Breast epithelium (tissue), 4 donors: ENCODE results near the gene SNRNP25. TPM values are rescaled to one million over a fixed set of nuclear protein-coding genes. Genes with fewer than 3 reads are reported as not detected.

Experiments
- DNase-seq, 2 donors: peaks; one replicate each; pipeline ENCODE4 v3.0.0-alpha.2; 2019; ENCODE audit warnings: low spot score in 2 of 2
- H3K27ac ChIP-seq, 2 donors: fragments of 200-600 bp; sonication (generic) in 1 of 2; one replicate each; pipeline ENCODE4 v1.5.1; 2016 to 2019; ENCODE audit warnings: mild to moderate bottlenecking in 1 of 2
- H3K27me3 ChIP-seq, 2 donors: fragments of 200-600 bp; sonication (generic) in 1 of 2; one replicate each; pipeline versions ENCODE4 v1.5.1 to v1.6.0; 2017 to 2019; ENCODE audit warnings: control low read depth in 1 of 2, mild to moderate bottlenecking in 1 of 2
- H3K36me3 ChIP-seq: fragments of 200-600 bp; one replicate; pipeline ENCODE4 v1.5.1; 2019
- H3K4me1 ChIP-seq, 2 donors: fragments of 200-600 bp; sonication (generic); one replicate each; pipeline ENCODE4 v1.5.1; 2016 to 2019; ENCODE audit warnings: control low read depth in 1 of 2
- H3K4me3 ChIP-seq, 3 donors: fragments of 200-600 bp; sonication (generic); 1 replicate in 2 of 3; 2 replicates in 1 of 3; pipeline ENCODE4 v1.5.1; 2016 to 2019; ENCODE audit warnings: mild to moderate bottlenecking in 3 of 3, moderate library complexity in 2 of 3
- H3K9me3 ChIP-seq, 2 donors: fragments of 200-600 bp; sonication (generic) in 1 of 2; one replicate each; pipeline ENCODE4 v1.5.1; 2016 to 2019; ENCODE audit warnings: control low read depth in 1 of 2
- CTCF ChIP-seq, 3 donors: fragments of 450-650 bp; IDR thresholded peaks; one replicate each; pipeline ENCODE4 v1.5.1; 2016 to 2017; ENCODE audit warnings: antibody characterized with exemption in 3 of 3, mild to moderate bottlenecking in 3 of 3, moderate library complexity in 3 of 3
- POLR2A ChIP-seq: fragments of 450-650 bp; IDR thresholded peaks from one replicate; pipeline ENCODE4 v1.6.1; 2016; ENCODE audit warnings: antibody characterized with exemption, mild to moderate bottlenecking, moderate library complexity
- POLR2AphosphoS5 ChIP-seq, 3 donors: sonication (generic); formaldehyde crosslinking; IDR thresholded peaks; one replicate each; pipeline ENCODE4 v1.6.1; 2017; ENCODE audit warnings: antibody characterized with exemption in 3 of 3
- intact Hi-C: fragments of 100-400 bp; cut with DNase I; formaldehyde crosslinking; loops from one replicate; pipeline ENCODE4 v1.15.1; 2023; ENCODE audit warnings: low total_unique reads
- total RNA-seq, 3 donors: library from RNA; depleted of rRNA; stranded (reverse); fragments of >200 nt; gene quantifications; one replicate each; pipeline ENCODE4 v1.1.0, GENCODE V29; 2016

The SNRNP25 gene
- total RNA-seq, 3 donors from 2014 or later, result 17.4 to 23.9 (median 17.9) TPM

GRCh38 chr16:47234-47633 lies 6.4 kb upstream of the SNRNP25 start:
- intact Hi-C loops, result no loop called here
- TF ChIP-seq POLR2A, result no peak
- no peak for TF ChIP-seq CTCF (IDR thresholded peaks at IDR 0.05)
- TF ChIP-seq POLR2AphosphoS5 (IDR thresholded peaks at IDR 0.05), result no peak
- Histone ChIP-seq H3K27ac (no peak overlapping the region), H3K4me1 (no peaks in the 10 kb centered on the region), H3K9me3 (no peaks in the 10 kb centered on the region), H3K36me3 (no peaks in the 10 kb centered on the region), H3K4me3 (no peak overlapping the region), H3K27me3 (no peaks in the 10 kb centered on the region)
- DNase-seq, result peak in 1 of 2 donors; percentile 15

DNA sequence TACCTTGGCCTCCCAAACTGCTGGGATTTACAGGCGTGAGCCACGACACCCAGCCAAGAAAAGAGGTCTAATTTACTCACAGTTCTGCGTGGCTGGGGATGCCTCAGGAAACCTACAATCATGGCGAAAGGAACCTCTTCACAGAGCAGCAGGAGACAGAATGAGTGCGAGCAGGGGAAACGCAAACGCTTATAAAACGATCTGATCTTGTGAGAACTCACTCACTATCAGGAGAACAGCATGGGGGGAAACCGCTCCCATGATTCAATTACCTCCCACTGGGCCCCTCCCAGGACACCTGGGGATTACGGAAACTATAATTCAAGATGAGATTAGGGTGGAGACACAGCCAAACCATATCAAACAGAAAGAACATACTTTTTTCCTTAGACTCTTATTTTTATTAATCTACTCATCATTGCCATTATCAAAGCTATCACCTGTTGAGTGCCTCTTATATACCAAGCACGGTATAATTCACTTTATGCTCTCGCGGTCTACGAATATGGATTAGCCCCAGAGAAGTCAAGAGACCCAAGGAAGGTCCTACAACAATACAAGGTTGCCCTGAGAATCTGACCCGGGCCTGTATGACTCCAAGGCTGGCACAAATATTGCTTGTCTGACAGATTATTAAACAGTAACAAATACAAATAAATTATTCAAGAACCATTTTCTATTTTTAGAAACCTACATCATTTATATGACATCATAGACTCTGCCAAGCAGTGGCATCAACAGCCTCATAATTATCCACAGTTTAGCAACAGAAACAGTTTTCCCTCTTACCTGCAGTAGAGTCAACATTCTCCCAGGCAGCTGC lies 2.6 kb upstream of the SNRNP25 start:
- Histone ChIP-seq H3K4me1 (no peaks in the 10 kb centered on the region), H3K4me3 (no peak overlapping the region), H3K27ac (no peak overlapping the region), H3K9me3 (no peaks in the 10 kb centered on the region), H3K36me3 (no peaks in the 10 kb centered on the region), H3K27me3 (no peaks in the 10 kb centered on the region)
- TF ChIP-seq POLR2A (no peak), POLR2AphosphoS5 (IDR thresholded peaks at IDR 0.05) (no peak), CTCF (IDR thresholded peaks at IDR 0.05) (no peak)
- intact Hi-C loops, result no loop called here
- DNase-seq, result no peak

GRCh38 chr16:54237-54581 lies 581 bp downstream of the SNRNP25 start:
- no peak for TF ChIP-seq CTCF (IDR thresholded peaks at IDR 0.05)
- no peak for TF ChIP-seq POLR2A
- no peak for TF ChIP-seq POLR2AphosphoS5 (IDR thresholded peaks at IDR 0.05)
- Histone ChIP-seq H3K27me3 (no peaks in the 10 kb centered on the region), H3K27ac (peak overlapping the region in 1 of 2 donors; percentile 48), H3K4me3 (peak overlapping the region; percentile 80 to 85 (median 80)), H3K36me3 (peaks cover 5% of the 10 kb centered on the region), H3K9me3 (no peaks in the 10 kb centered on the region), H3K4me1 (no peaks in the 10 kb centered on the region)
- no peak for DNase-seq
- intact Hi-C loops, result no loop called here

GRCh38 chr16:55571-56136 lies 2.0 kb downstream of the SNRNP25 start:
- H3K4me3 ChIP-seq, result no peak overlapping the region
- H3K27ac ChIP-seq, result no peak overlapping the region
- no peak for DNase-seq
- peaks cover 5% of the 10 kb centered on the region for H3K36me3 ChIP-seq
- no peaks in the 10 kb centered on the region for H3K4me1 ChIP-seq
- TF ChIP-seq POLR2AphosphoS5 (IDR thresholded peaks at IDR 0.05) (no peak), POLR2A (no peak), CTCF (IDR thresholded peaks at IDR 0.05) (no peak)
- intact Hi-C loops, result no loop called here
- H3K9me3 ChIP-seq, result no peaks in the 10 kb centered on the region
- no peaks in the 10 kb centered on the region for H3K27me3 ChIP-seq

DNA sequence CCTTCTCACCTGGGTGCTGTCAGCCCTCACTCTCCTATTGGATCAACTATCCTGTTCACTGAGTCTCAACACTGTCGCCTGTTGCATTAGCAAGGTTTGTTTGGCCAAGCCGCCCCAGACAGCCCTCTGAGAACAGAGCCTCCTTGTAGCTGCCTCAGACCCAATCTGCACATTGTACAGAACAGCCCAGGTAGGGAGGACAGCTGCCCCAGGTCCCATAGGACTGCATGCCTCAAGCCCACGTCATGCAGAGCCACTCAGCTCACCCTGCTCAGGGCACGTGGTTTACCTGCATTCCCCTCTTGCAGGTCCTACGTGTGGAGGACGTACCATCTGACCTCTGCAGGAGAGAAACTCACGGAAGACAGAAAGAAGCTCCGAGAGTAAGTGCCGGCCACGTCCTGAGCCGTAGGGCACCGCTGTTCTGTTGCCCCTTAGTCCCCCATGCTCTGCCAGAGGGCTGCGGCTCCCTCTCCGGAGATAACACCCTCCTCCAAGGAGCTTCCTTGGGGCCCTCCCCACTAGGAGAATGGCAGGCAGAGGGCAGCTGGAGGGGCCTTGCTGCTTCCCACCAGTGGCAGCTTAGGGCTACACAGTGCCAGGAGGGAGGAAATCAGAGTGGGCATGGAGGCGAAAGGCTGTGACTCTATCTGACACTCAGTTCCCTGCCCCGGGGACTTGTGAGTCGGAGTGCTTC lies 2.8 kb downstream of the SNRNP25 start:
- DNase-seq, result no peak
- intact Hi-C loops, result no loop called here
- Histone ChIP-seq H3K36me3 (peaks cover 10% of the 10 kb centered on the region), H3K27me3 (no peaks in the 10 kb centered on the region), H3K4me3 (no peak overlapping the region), H3K27ac (no peak overlapping the region), H3K9me3 (no peaks in the 10 kb centered on the region), H3K4me1 (no peaks in the 10 kb centered on the region)
- TF ChIP-seq POLR2A, result no peak
- TF ChIP-seq POLR2AphosphoS5 (IDR thresholded peaks at IDR 0.05), result no peak
- no peak for TF ChIP-seq CTCF (IDR thresholded peaks at IDR 0.05)
